Fibroblast of villous mesenchyme (primary cell): ENCODE measurements around the gene BPIFB4. TPM values are rescaled to one million over a fixed set of nuclear protein-coding genes. Genes with fewer than 3 reads are reported as not detected.

Experiments used
- DNase-seq: peaks from one replicate; pipeline ENCODE4 v3.0.0-alpha.2; 2010; ENCODE audit warnings: low read depth
- H3K4me3 ChIP-seq: 2 replicates; pipeline ENCODE4 v1.5.1; 2011; ENCODE audit warnings: low read depth, mild to moderate bottlenecking, low read length
- CTCF ChIP-seq: IDR thresholded peaks from 2 replicates; pipeline ENCODE4 v1.5.1; 2012; ENCODE audit warnings: low read depth, mild to moderate bottlenecking, low read length; ENCODE audit not compliant: insufficient read depth
- total RNA-seq: library from RNA; depleted of rRNA; stranded (reverse); fragments of >200 nt; gene quantifications from 2 replicates; pipeline ENCODE4 v1.2.3, GENCODE V29; 2012

Gene BPIFB4
- total RNA-seq, 1 donor, result not detected

- no peak overlapping the region for H3K4me3 ChIP-seq
- TF ChIP-seq CTCF, result no peak
- DNase-seq, result no peak
Observed at GRCh38 chr20:33158637-33159385, 79.4 kb downstream of the BPIFB4 start.

GRCh38 chr20:33159713-33160112 is 80.3 kb downstream of the BPIFB4 start:
- no peak for DNase-seq
- H3K4me3 ChIP-seq, result no peak overlapping the region
- no peak for TF ChIP-seq CTCF

- TF ChIP-seq CTCF, result no peak
- no peak for DNase-seq
- no peak overlapping the region for H3K4me3 ChIP-seq
Observed at GRCh38 chr20:33160681-33161080, 81.2 kb downstream of the BPIFB4 start.

Other genes with a start within 250 kb of the BPIFB4 start
- gene EFCAB8, start 220.7 kb upstream of the BPIFB4 start, total RNA-seq, result 0.32 and 1.3 TPM in 2 replicates
- gene SUN5, start 75.2 kb upstream of the BPIFB4 start, total RNA-seq, result not detected in 2 replicates
- gene BPIFB2, start 71.9 kb upstream of the BPIFB4 start, total RNA-seq, result not detected in 2 replicates
- gene BPIFB6, start 48.0 kb upstream of the BPIFB4 start, total RNA-seq, result not detected in 2 replicates
- gene BPIFB3, start 25.7 kb upstream of the BPIFB4 start, total RNA-seq, result not detected in 2 replicates
- not detected in 2 replicates for gene BPIFA2, start 88.5 kb downstream of the BPIFB4 start, total RNA-seq
- gene BPIFA3, start 137.7 kb downstream of the BPIFB4 start, total RNA-seq, result not detected in 2 replicates
- not detected in 2 replicates for gene BPIFA1, start 156.4 kb downstream of the BPIFB4 start, total RNA-seq
- not detected in 2 replicates for gene BPIFB1, start 203.6 kb downstream of the BPIFB4 start, total RNA-seq